HG02840 (cell line): ENCODE measurements around the gene SCN1B.
"Not testable (repeated sequence)": the region's sequence is repeated elsewhere in the genome, so short reads cannot be mapped to it uniquely, and the experiment has no call there.

Source experiments
- ATAC-seq: cut with Tn5 transposase; IDR thresholded peaks from one replicate; pipeline ENCODE4 v1.9.1; 2021; ENCODE audit warnings: mild to moderate bottlenecking, moderate library complexity, moderate number of reproducible peaks; ENCODE audit not compliant: unreplicated experiment, low FRiP score

The SCN1B gene

GRCh38 chr19:35034588-35035382, 4.5 kb downstream of the SCN1B start:
- ATAC-seq: no peak

GRCh38 chr19:35037716-35038622, 7.7 kb downstream of the SCN1B start:
- ATAC-seq: no peak

- no peak for ATAC-seq
Measured at GRCh38 chr19:35038623-35039512, 8.6 kb downstream of the SCN1B start.

DNA sequence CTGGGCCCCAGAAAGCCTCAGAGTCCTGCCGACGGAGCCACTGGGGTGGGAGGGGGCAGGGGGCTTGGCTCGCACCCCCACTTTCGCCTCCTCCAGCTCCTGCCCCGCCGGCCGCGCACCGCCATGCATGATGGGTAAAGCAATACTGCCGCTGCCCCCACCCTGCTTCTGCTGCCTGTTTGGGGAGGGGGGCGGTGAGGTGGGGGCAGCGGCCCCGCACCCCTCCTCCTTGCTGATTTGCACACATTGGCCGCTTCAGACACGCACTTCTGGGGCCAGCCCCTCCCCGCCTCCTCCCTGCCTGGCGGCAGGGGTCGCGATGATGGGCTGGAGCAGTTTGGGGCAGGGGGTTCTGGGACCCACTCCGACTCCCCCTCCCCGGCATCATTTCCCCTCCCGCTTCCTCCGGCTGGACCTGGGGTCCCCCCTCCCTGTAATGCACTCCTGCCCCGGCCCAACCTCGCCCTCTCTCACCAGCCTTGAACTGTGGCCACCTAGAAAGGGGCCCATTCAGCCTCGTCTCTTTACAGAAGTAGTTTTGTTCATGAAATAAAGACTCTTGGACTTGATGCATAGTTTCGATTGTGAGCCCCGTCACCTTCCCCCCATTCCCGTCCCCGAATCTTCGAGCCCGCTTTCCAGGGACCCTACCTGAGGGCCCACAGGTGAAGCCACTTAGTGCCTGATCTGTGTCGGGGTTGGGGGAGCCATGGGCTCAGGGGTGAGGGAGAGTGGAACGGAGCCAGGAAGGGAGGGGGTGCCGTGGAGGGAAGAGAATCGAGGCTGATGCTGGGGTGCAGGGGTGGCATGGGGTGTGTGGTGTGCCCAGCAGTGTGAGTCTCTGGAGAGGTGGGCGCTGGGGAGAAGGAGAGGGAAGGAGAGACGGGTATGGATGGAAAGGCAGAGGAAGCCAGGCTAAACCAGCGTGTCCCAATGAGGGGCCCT, 9.9 kb downstream of the SCN1B start:
- ATAC-seq: no peak

DNA sequence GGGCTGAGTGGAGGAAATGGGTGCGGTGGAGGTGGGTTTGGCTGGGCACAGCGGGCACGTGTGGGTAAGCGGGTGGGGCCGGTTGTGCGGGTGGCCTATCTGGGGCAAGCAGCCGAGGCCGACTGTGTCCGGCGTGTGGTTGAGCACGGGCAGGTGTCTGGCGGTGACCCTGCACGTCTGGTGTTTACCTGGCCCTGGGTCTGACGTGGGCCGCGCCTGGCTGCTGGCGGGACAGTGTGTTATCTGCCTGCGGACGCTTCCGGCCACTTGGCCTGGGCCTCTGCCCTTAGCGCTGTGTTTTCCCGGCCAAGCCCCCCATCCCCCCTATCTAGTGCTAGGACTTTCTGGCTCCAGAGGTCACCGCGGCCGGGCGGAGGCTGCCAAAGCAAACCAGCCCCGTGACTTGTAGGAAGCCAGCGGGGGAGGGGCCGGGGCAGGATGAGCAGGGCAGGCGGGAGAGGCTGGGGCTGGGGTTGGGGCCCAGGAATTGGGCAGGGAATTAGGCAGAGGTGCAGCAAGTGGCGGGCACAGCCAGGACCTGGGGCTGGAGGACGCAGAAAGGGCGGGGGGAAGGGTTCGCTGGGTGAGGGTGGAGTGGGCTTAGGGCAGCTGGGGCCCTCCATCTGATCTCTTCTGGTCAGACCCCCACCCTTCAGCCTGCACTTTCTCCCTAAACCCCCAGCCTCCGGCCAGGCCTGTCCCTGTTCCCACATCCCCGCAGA, 10.7 kb downstream of the SCN1B start:
- ATAC-seq: no peak

- no peak for ATAC-seq
Measured at GRCh38 chr19:35041548-35042055, 11.3 kb downstream of the SCN1B start, which contains the start of gene HPN. HPN (plus strand) TSS chr19:35041721; CDS start chr19:35042507, 786 bp downstream.

DNA sequence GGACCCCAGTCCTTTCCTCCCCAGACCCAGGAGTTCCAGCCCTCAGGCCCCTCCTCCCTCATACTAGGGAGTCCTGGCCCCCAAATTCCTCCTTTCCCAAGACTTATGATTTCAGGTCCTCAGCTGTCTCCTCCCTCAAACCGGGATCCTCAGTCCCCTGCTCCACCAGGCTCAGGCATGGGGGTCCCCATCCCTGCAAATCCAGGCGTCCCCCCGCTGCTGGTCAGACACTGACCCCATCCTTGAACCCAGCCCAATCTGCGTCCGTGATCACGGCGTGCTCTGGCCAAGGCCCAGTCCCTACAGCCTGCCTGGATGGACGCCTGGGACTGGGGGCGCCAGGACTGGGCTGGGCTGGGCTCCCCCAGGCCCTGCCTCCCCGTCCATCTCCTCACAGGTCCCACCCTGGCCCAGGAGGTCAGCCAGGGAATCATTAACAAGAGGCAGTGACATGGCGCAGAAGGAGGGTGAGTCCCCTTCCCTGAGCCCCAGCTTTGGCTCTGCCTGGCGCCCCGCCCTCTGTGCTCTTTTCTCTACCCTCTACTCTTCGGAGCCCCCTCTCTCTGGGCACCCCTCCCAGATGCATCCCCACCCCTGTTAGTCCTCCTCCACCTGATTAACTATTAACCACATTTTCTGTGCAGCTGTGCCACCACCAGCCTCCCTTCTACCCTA, 11.9 kb downstream of the SCN1B start:
- ATAC-seq: no peak

- no peak for ATAC-seq
Measured at GRCh38 chr19:35042954-35043604, 12.8 kb downstream of the SCN1B start.

- ATAC-seq: no peak
Measured at GRCh38 chr19:35043906-35044305, 13.6 kb downstream of the SCN1B start.

GRCh38 chr19:35044317-35045117, 14.2 kb downstream of the SCN1B start:
- ATAC-seq: no peak

DNA sequence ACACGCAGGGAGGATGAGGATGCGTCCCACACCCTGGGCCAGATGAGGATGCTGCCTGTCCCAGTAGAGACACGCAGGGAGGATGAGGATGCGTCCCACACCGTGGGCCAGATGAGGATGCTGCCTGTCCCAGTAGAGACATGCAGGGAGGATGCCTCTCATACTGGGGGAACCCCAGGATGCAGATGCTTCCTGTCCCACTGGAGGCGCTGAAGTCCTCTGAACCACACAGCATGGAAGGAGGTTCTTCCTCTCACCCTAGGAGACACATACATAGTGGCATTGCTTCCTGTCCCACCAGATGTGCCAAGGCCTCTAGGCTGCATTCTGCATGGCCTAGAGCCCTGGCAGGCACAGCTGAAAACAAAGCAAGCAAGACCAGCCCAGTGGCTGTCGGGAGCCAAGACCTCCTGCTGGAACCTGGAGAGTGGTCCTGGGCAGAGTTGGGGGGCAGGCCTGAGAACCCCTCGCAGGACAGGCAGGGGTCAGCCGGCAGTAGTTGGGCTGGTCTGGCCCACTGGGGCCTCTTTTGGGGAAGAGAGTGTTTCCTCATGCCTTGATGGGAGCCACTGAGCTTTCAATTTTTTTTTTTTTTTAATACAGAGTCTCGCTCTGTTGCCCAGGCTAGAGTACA, 15.5 kb downstream of the SCN1B start:
- ATAC-seq: no peak

GRCh38 chr19:35046461-35046860, 16.2 kb downstream of the SCN1B start:
- ATAC-seq: no peak

DNA sequence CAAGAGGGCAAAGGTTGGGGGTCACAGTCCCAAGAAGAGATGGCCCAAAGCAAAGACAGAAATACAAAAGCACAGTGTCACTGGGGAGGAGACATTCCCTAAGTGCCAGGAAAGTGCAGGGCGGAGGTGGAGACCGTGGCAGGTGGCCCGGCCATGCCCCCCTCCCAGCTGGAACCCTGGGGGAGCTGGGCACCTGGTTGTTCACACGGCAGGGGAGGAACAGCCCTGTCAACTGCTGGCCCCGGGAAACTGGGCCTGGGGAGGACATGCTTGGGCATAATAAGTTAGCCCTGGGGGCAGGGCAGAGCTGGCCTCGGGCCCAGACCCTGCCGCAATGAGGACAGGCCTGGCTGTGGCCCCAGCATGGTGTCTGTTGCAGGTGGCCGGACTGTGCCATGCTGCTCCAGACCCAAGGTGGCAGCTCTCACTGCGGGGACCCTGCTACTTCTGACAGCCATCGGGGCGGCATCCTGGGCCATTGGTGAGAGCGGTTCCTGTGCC, 18.7 kb downstream of the SCN1B start:
- ATAC-seq: no peak

GRCh38 chr19:35049456-35049855, 19.2 kb downstream of the SCN1B start:
- ATAC-seq: no peak

GRCh38 chr19:35050662-35051061, 20.4 kb downstream of the SCN1B start:
- not testable (repeated sequence) for ATAC-seq

DNA sequence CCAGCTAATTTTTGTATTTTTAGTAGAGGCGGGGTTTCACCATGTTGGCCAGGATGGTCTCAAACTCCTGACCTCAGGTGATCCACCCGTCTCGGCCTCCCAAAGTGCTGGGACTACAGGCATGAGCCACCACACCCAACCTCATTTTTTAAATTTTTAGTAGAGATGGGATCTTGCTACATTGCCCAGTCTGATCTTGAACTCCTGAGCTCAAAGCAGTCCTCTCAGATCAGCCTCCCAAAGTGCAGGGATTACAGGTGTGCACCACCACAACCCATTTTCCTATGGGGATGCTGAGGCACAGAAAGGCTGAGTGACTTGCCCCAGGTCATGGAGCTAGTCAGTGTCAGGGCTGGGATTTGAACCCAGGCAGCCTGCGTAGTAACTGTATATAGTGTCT, 21.0 kb downstream of the SCN1B start:
- ATAC-seq: not testable (repeated sequence)
